ENCODE data around the gene CRHR2. TPM values are rescaled to one million over a fixed set of nuclear protein-coding genes. Genes with fewer than 3 reads are reported as not detected.
"Not testable (repeated sequence)": the region's sequence is repeated elsewhere in the genome, so short reads cannot be mapped to it uniquely, and the experiment has no call there.

The CRHR2 gene
- total RNA-seq, 1 donor from 2014 or later = not detected

GRCh38 chr7:30647589-30648364, 34.5 kb downstream of the CRHR2 start:
- H3K9me3 ChIP-seq = no peaks in the 10 kb centered on the region
- intact Hi-C loops (cut with DNase I) = no loop called here
- no peak for TF ChIP-seq CTCF (IDR thresholded peaks at IDR 0.05)

GRCh38 chr7:30646154-30646553, 36.1 kb downstream of the CRHR2 start:
- Histone ChIP-seq H3K4me1 (no peaks in the 10 kb centered on the region), H3K4me3 (no peak overlapping the region), H3K27me3 (ENCODE audit: low read depth) (no peaks in the 10 kb centered on the region), H3K9me3 (no peaks in the 10 kb centered on the region), H3K36me3 (peaks cover 8% of the 10 kb centered on the region), H3K27ac (no peak overlapping the region)
- TF ChIP-seq CTCF (IDR thresholded peaks at IDR 0.05) = no peak
- intact Hi-C loops (cut with DNase I) = no loop called here
- DNase-seq (no peak), ATAC-seq (no peak)

More at GRCh38 chr7:30647589-30648364, 34.5 kb downstream of the CRHR2 start:
- no peak overlapping the region for H3K27ac ChIP-seq
- no peaks in the 10 kb centered on the region for H3K27me3 ChIP-seq (ENCODE audit: low read depth)
- H3K36me3 ChIP-seq = peaks cover 6% of the 10 kb centered on the region
- DNase-seq (no peak), ATAC-seq (no peak)
- H3K4me1 ChIP-seq = no peaks in the 10 kb centered on the region
- H3K4me3 ChIP-seq = no peak overlapping the region

DNA sequence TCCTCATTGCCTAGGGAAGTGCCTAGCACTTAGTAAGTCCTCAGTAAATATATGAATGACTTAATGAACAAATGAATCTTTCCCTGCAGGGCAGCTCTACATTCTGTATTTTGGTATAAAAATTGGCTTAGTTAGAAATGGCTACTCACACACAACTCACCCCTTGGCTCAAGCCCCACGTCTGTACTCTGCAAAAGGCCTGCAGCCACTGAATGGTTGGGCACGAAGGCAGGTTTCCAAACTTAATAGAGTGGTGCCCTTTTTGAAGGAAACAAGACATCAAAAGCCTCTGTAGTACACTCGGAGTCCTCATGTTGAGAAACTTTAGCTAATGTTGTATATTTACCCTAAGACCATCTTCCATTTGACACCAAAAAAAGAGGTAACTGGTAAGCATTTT, 36.6 kb downstream of the CRHR2 start:
- no peak for DNase-seq
- H3K9me3 ChIP-seq = no peaks in the 10 kb centered on the region
- TF ChIP-seq CTCF (IDR thresholded peaks at IDR 0.05) = no peak

GRCh38 chr7:30644286-30644955, 37.8 kb downstream of the CRHR2 start:
- DNase-seq = no peak
- Histone ChIP-seq H3K36me3 (peaks cover 8% of the 10 kb centered on the region), H3K9me3 (no peaks in the 10 kb centered on the region), H3K27me3 (ENCODE audit: low read depth) (no peaks in the 10 kb centered on the region), H3K4me1 (no peaks in the 10 kb centered on the region), H3K4me3 (no peak overlapping the region), H3K27ac (no peak overlapping the region)
- no peak for ATAC-seq
- no peak for TF ChIP-seq CTCF (IDR thresholded peaks at IDR 0.05)
- intact Hi-C loops (cut with DNase I) = no loop called here

More for the DNA sequence above, 36.6 kb downstream of the CRHR2 start:
- intact Hi-C loops (cut with DNase I) = no loop called here
- H3K4me1 ChIP-seq = no peaks in the 10 kb centered on the region
- no peak overlapping the region for H3K27ac ChIP-seq
- H3K4me3 ChIP-seq = no peak overlapping the region
- no peak for ATAC-seq
- peaks cover 8% of the 10 kb centered on the region for H3K36me3 ChIP-seq
- no peaks in the 10 kb centered on the region for H3K27me3 ChIP-seq (ENCODE audit: low read depth)

DNA sequence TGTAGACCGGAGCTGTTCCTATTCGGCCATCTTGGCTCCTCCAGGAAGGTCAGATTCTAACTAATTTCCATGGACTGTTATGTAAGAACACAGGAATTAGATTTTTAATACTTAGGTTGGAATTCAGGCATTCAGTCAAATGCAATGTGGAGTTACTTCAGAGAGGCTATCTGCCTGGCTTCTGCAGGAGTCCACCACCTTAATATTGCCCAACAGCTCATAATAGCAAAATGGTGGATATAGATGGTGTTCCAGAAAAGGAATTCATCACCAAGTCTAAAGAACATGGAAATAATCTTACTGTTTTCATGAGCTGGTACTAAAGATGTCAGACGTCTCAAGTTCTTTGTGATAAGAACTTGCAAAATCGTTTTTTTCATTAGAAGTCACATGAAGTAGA, 39.5 kb downstream of the CRHR2 start:
- TF ChIP-seq CTCF (IDR thresholded peaks at IDR 0.05) = no peak
- H3K27me3 ChIP-seq (ENCODE audit: low read depth) = no peaks in the 10 kb centered on the region
- no peak overlapping the region for H3K4me3 ChIP-seq
- no peak for ATAC-seq
- peaks cover 8% of the 10 kb centered on the region for H3K36me3 ChIP-seq
- no peaks in the 10 kb centered on the region for H3K9me3 ChIP-seq
- no peaks in the 10 kb centered on the region for H3K4me1 ChIP-seq
- no peak overlapping the region for H3K27ac ChIP-seq
- no peak for DNase-seq
- intact Hi-C loops (cut with DNase I) = no loop called here

DNA sequence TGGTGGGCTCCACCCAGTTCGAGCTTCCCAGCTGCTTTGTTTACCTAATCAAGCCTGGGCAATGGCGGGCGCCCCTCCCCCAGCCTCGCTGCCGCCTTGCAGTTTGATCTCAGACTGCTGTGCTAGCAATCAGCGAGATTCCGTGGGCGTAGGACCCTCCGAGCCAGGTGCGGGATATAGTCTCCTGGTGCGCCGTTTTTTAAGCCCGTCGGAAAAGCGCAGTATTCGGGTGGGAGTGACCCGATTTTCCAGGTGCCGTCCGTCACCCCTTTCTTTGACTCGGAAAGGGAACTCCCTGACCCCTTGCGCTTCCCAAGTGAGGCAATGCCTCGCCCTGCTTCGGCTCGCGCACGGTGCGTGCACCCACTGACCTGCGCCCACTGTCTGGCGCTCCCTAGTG, 39.9 kb downstream of the CRHR2 start:
- H3K36me3 ChIP-seq; H3K9me3 ChIP-seq; H3K27me3 ChIP-seq (ENCODE audit: low read depth); intact Hi-C loops (cut with DNase I); H3K4me3 ChIP-seq; H3K27ac ChIP-seq; ATAC-seq; DNase-seq; H3K4me1 ChIP-seq: not testable (repeated sequence)
